Measurements from ENCODE around the gene GPR31.

DNA sequence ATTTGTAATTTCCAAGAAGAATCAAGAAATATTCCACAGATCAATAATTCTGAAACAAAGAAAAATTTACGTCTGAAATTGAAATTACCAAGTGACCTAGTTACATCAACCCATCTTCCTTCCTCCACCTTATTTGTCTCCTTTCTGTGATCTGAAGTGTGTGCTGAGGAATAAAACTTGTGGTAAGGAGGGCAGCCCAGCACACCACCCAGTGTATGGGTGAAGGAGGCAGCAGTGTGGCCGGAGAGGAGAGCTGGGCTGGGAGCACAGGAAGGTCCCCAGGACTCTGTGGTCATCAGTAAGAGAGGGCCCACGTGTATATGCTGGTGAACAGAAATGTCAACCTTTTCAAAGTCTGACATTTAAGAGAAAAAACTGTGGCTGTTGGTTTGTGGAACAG is 46.2 kb downstream of the GPR31 start:
- TF ChIP-seq, protein P1, sequence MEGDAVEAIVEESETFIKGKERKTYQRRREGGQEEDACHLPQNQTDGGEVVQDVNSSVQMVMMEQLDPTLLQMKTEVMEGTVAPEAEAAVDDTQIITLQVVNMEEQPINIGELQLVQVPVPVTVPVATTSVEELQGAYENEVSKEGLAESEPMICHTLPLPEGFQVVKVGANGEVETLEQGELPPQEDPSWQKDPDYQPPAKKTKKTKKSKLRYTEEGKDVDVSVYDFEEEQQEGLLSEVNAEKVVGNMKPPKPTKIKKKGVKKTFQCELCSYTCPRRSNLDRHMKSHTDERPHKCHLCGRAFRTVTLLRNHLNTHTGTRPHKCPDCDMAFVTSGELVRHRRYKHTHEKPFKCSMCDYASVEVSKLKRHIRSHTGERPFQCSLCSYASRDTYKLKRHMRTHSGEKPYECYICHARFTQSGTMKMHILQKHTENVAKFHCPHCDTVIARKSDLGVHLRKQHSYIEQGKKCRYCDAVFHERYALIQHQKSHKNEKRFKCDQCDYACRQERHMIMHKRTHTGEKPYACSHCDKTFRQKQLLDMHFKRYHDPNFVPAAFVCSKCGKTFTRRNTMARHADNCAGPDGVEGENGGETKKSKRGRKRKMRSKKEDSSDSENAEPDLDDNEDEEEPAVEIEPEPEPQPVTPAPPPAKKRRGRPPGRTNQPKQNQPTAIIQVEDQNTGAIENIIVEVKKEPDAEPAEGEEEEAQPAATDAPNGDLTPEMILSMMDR (conservative IDR thresholded peaks at IDR 0.05 in 1 of 2, IDR thresholded peaks at IDR 0.05 in 1 of 2; ENCODE audit: low read depth in 1 of 2, low read length in 2 of 2): no peak
- no peak for TF ChIP-seq EZH2 (IDR thresholded peaks at IDR 0.05; ENCODE audit: low read length, missing control alignments)

Data from fibroblast of lung (primary cell).